OCI-LY1 (cell line): Measurements from ENCODE around the gene KCNMA1.

Source experiments
- EZH2 ChIP-seq: fragments of 200-600 bp; sonication (generic), shearing (Covaris generic); IDR thresholded peaks from 2 replicates; pipeline ENCODE4 v1.8.0; 2017; ENCODE audit warnings: borderline replicate concordance, mixed run types, mild to moderate bottlenecking, antibody characterized with exemption, low read length, moderate library complexity, mixed read lengths
- TF ChIP-seq, protein P1 (sequence below): fragments of 200-600 bp; sonication (generic), shearing (Covaris generic); IDR thresholded peaks from 2 replicates; pipeline ENCODE4 v1.5.1; 2017; ENCODE audit warnings: mild to moderate bottlenecking, antibody characterized with exemption, low read length, moderate library complexity, mixed read lengths

DNA sequence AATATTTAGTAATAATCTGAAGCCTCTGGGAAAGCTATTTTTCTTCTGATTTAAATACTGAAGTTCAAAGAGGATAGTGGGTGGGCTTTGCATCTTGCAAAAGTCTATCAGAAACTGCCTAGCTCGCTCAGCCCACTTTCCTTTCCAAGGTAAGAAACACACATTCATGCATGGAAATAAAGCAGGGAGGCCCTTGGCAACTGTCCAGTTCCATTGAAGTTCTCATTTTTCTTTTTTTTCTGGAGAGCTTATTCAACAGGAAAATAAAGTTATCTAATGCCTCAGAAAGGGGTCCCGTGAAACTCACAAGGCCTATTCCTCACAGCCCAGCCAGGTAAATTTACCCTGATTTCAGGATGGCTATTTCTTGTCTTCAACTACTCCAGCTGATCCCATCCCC lies 654.9 kb downstream of the KCNMA1 start:
- TF ChIP-seq, protein P1, sequence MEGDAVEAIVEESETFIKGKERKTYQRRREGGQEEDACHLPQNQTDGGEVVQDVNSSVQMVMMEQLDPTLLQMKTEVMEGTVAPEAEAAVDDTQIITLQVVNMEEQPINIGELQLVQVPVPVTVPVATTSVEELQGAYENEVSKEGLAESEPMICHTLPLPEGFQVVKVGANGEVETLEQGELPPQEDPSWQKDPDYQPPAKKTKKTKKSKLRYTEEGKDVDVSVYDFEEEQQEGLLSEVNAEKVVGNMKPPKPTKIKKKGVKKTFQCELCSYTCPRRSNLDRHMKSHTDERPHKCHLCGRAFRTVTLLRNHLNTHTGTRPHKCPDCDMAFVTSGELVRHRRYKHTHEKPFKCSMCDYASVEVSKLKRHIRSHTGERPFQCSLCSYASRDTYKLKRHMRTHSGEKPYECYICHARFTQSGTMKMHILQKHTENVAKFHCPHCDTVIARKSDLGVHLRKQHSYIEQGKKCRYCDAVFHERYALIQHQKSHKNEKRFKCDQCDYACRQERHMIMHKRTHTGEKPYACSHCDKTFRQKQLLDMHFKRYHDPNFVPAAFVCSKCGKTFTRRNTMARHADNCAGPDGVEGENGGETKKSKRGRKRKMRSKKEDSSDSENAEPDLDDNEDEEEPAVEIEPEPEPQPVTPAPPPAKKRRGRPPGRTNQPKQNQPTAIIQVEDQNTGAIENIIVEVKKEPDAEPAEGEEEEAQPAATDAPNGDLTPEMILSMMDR = no peak
- TF ChIP-seq EZH2 = no peak
